DOHH2 (cell line): ENCODE data around the gene UBN1.

Source experiments
- H3F3A ChIP-seq: fragments of 200-600 bp; sonication (generic), shearing (Covaris generic); 2 replicates; pipeline ENCODE4 v1.6.0; 2016; ENCODE audit warnings: antibody characterized with exemption, mild to moderate bottlenecking; ENCODE audit not compliant: control insufficient read depth, insufficient read depth
- H3K27ac ChIP-seq: fragments of 200-600 bp; sonication (generic); 2 replicates; pipeline ENCODE4 v1.5.1; 2014; ENCODE audit warnings: low read depth, mild to moderate bottlenecking, low read length, moderate library complexity
- H3K27me3 ChIP-seq: fragments of 200-600 bp; sonication (generic); 2 replicates; pipeline ENCODE4 v1.6.1; 2014; ENCODE audit warnings: mild to moderate bottlenecking, low read length, mixed read lengths; ENCODE audit not compliant: control insufficient read depth
- H3K36me3 ChIP-seq: fragments of 200-600 bp; sonication (generic); 2 replicates; pipeline ENCODE4 v1.6.1; 2014; ENCODE audit warnings: mild to moderate bottlenecking, low read length, moderate library complexity, mixed read lengths; ENCODE audit not compliant: control insufficient read depth
- H3K4me1 ChIP-seq: fragments of 200-600 bp; sonication (generic); 2 replicates; pipeline ENCODE4 v1.6.1; 2014; ENCODE audit warnings: mild to moderate bottlenecking, low read length, mixed read lengths; ENCODE audit not compliant: control insufficient read depth
- H3K4me2 ChIP-seq: fragments of 200-600 bp; sonication (generic); 2 replicates; pipeline ENCODE4 v1.6.0; 2014; ENCODE audit warnings: mild to moderate bottlenecking, low read length, moderate library complexity
- H3K4me3 ChIP-seq: fragments of 200-600 bp; sonication (generic); 2 replicates; pipeline ENCODE4 v1.5.1; 2014; ENCODE audit warnings: mild to moderate bottlenecking, low read length, mixed read lengths
- H3K79me2 ChIP-seq: fragments of 200-600 bp; sonication (generic); 2 replicates; pipeline ENCODE4 v1.6.1; 2014; ENCODE audit warnings: mild to moderate bottlenecking, low read length, mixed read lengths; ENCODE audit not compliant: control insufficient read depth
- H3K9me2 ChIP-seq: fragments of 200-600 bp; sonication (generic); replicated peaks from 2 replicates; pipeline ENCODE4 v1.6.1; 2014; ENCODE audit warnings: mild to moderate bottlenecking, low read length, mixed read lengths; ENCODE audit not compliant: control insufficient read depth
- H3K9me3 ChIP-seq: fragments of 200-600 bp; sonication (generic); 2 replicates; pipeline ENCODE4 v1.6.1; 2014; ENCODE audit warnings: antibody characterized with exemption, low read length, mixed read lengths; ENCODE audit not compliant: control insufficient read depth, insufficient read depth
- H4K20me1 ChIP-seq: fragments of 200-600 bp; sonication (generic); 2 replicates; pipeline ENCODE4 v1.6.0; 2014; ENCODE audit warnings: low read depth, mild to moderate bottlenecking, antibody characterized with exemption, low read length, moderate library complexity; ENCODE audit not compliant: control insufficient read depth, insufficient read depth
- CTCF ChIP-seq: fragments of 200-600 bp; sonication (generic); IDR thresholded peaks from one replicate; pipeline ENCODE4 v1.5.1; 2014; ENCODE audit warnings: antibody characterized with exemption, mild to moderate bottlenecking, low read depth, low read length; ENCODE audit not compliant: poor library complexity, severe bottlenecking
- EZH2phosphoT487 ChIP-seq: fragments of 200-600 bp; sonication (generic); IDR thresholded peaks from 2 replicates; pipeline ENCODE4 v1.6.1; 2017; ENCODE audit warnings: borderline replicate concordance, mild to moderate bottlenecking, antibody characterized with exemption, low read length, moderate library complexity, mixed read lengths

The UBN1 gene

GRCh38 chr16:4870138-4870671 is 22.9 kb downstream of the UBN1 start:
- H3K4me1 ChIP-seq, result no peaks in the 10 kb centered on the region
- peaks cover 46% of the 10 kb centered on the region for H3K79me2 ChIP-seq
- H3K27me3 ChIP-seq, result no peaks in the 10 kb centered on the region
- no peaks in the 10 kb centered on the region for H3K9me3 ChIP-seq
- no peak overlapping the region for H3K27ac ChIP-seq
- peaks cover 68% of the 10 kb centered on the region for H3K36me3 ChIP-seq
- no peaks in the 10 kb centered on the region for H3F3A ChIP-seq
- no peaks in the 10 kb centered on the region for H4K20me1 ChIP-seq
- no peak for TF ChIP-seq CTCF
- TF ChIP-seq EZH2phosphoT487, result no peak
- H3K9me2 ChIP-seq, result no peaks in the 10 kb centered on the region
- H3K4me2 ChIP-seq, result no peak overlapping the region
- no peak overlapping the region for H3K4me3 ChIP-seq

- H3K79me2 ChIP-seq, result peaks cover 39% of the 10 kb centered on the region
- peaks cover 73% of the 10 kb centered on the region for H3K36me3 ChIP-seq
- H3K27ac ChIP-seq, result no peak overlapping the region
- H3F3A ChIP-seq, result no peaks in the 10 kb centered on the region
- no peaks in the 10 kb centered on the region for H3K27me3 ChIP-seq
- no peaks in the 10 kb centered on the region for H3K9me2 ChIP-seq
- no peaks in the 10 kb centered on the region for H3K9me3 ChIP-seq
- H4K20me1 ChIP-seq, result no peaks in the 10 kb centered on the region
- H3K4me3 ChIP-seq, result no peak overlapping the region
- H3K4me2 ChIP-seq, result no peak overlapping the region
- TF ChIP-seq EZH2phosphoT487, result no peak
- TF ChIP-seq CTCF, result no peak
- no peaks in the 10 kb centered on the region for H3K4me1 ChIP-seq
Observed at GRCh38 chr16:4871071-4871470, 23.8 kb downstream of the UBN1 start.

GRCh38 chr16:4873091-4873490 is 25.8 kb downstream of the UBN1 start:
- Histone ChIP-seq H3K9me3 (no peaks in the 10 kb centered on the region), H3K27me3 (no peaks in the 10 kb centered on the region), H3K79me2 (peaks cover 20% of the 10 kb centered on the region), H3K9me2 (no peaks in the 10 kb centered on the region), H3K4me3 (no peak overlapping the region), H3K36me3 (peaks cover 86% of the 10 kb centered on the region), H4K20me1 (no peaks in the 10 kb centered on the region), H3K27ac (no peak overlapping the region), H3K4me2 (no peak overlapping the region), H3K4me1 (no peaks in the 10 kb centered on the region), H3F3A (no peaks in the 10 kb centered on the region)
- TF ChIP-seq EZH2phosphoT487, result no peak
- TF ChIP-seq CTCF, result no peak
